RWPE1 (cell line): ENCODE data around the gene GRID1.

ENCODE experiments used
- CTCF ChIA-PET: fragments of 350-600 bp; sonication (Branson Sonifier 250); formaldehyde crosslinking; extraction: SDS; loops from one replicate; lab custom pipeline; 2021; lab: Yijun Ruan, JAX
- POLR2A ChIA-PET: fragments of 400-600 bp; formaldehyde crosslinking; extraction: SDS; loops from one replicate; lab custom pipeline; 2020; ENCODE audit warnings: antibody characterized with exemption; ENCODE audit not compliant: low non-redundant PET; lab: Yijun Ruan, JAX
- DNase-seq: peaks from one replicate; pipeline ENCODE4 v3.0.0; 2012; ENCODE audit warnings: low spot score
- H3K27ac ChIP-seq: fragments of 450-650 bp; 2 replicates; pipeline ENCODE4 v1.5.1; 2017
- CTCF ChIP-seq: fragments of 450-650 bp; conservative IDR thresholded peaks from 2 replicates; pipeline ENCODE4 v1.5.1; 2017; ENCODE audit warnings: low read depth, mild to moderate bottlenecking

The GRID1 gene

GRCh38 chr10:86218160-86218559 is 148.4 kb downstream of the GRID1 start:
- no peak for TF ChIP-seq CTCF

DNA sequence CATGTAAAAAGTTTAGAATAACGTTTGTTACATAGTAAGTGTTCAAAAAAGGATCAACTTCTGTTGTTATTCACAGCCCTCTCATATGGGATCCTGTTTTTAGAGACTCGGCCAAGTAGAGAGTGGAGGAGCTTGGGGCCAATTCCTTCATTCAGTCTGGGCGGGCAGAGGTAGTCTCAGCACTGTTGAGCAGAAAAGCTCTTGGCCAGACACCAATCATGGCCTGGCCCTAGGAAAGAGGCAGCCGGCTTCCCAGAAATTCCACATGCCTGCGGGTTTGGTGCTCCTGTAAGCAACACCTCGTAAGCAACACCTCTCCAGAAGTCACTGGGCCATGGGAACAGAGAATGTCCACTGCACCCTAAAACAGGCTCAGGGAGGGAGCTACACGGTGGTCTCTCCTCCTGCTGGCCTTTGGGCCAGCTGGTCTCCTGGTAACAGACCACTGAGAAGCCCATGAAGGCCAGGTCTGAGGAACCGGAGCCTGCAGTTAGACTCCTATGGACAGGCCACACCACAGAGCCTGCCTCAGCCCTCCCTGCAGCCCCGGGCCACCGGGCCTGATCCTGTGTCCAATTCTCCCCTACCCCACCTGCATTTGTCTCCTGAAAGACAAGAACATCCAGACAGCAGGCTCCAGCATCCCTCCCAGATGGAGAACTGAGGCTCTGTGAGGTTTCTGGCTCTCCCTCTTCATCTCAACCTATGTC is 149.1 kb downstream of the GRID1 start:
- POLR2A ChIA-PET: no interaction called here
- TF ChIP-seq CTCF: no peak
- no peak for DNase-seq
- CTCF ChIA-PET: interaction anchor here (0.7 kb wide), 1 partner anchor 455 kb away, joined by 4 read pairs; no protein-coding TSS in a partner anchor
- no peak overlapping the region for H3K27ac ChIP-seq

More at GRCh38 chr10:86218160-86218559, 148.4 kb downstream of the GRID1 start:
- CTCF ChIA-PET: interaction anchor here (0.7 kb wide), 1 partner anchor 220 kb away, joined by 4 read pairs; no protein-coding TSS in a partner anchor
- no peak overlapping the region for H3K27ac ChIP-seq
- DNase-seq: no peak
- POLR2A ChIA-PET: no interaction called here

- no peak for DNase-seq
- no peak overlapping the region for H3K27ac ChIP-seq
- ChIA-PET CTCF (no interaction called here), POLR2A (no interaction called here)
- TF ChIP-seq CTCF: no peak
Measured at GRCh38 chr10:86216886-86217285, 149.7 kb downstream of the GRID1 start.

- H3K27ac ChIP-seq: no peak overlapping the region
- POLR2A ChIA-PET: no interaction called here
- TF ChIP-seq CTCF: no peak
- CTCF ChIA-PET: no interaction called here
- no peak for DNase-seq
Measured at GRCh38 chr10:86215712-86216111, 150.9 kb downstream of the GRID1 start.

DNA sequence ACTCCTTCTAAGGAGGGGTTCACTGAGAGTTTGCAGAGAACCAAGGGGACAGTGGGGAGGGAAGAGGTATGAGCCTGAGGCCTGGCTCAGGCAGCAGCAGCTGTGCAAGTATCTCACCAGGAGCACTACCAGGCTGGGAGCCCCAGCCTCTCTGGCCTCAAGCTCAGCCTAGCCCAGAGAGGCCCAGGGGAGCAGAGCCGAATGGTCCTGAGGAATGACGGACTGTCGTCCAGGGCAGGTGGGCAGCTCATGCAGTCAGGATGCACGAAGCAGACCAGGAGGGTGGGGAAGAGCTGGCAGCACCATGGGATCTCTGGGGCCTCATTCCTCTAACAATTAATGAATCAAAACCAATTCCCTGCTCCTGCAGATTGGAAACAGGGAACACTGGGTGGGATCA is 151.5 kb downstream of the GRID1 start:
- TF ChIP-seq CTCF: no peak
- DNase-seq: no peak
- POLR2A ChIA-PET: no interaction called here
- CTCF ChIA-PET: no interaction called here
- no peak overlapping the region for H3K27ac ChIP-seq

GRCh38 chr10:86213148-86213547 is 153.4 kb downstream of the GRID1 start:
- ChIA-PET CTCF (no interaction called here), POLR2A (no interaction called here)
- no peak for DNase-seq
- no peak overlapping the region for H3K27ac ChIP-seq
- TF ChIP-seq CTCF: no peak
